Parathyroid adenoma (tissue), 2 donors: Measurements from ENCODE around the gene ITSN2.

Source experiments
- H2AFZ ChIP-seq: fragments of 300-600 bp; sonication (generic); one replicate; pipeline ENCODE4 v1.7.0; 2017; ENCODE audit warnings: antibody characterized with exemption, mild to moderate bottlenecking
- H3K27ac ChIP-seq: fragments of 300-600 bp; sonication (generic); one replicate; pipeline ENCODE4 v1.7.0; 2017
- H3K27me3 ChIP-seq: fragments of 300-600 bp; sonication (generic); one replicate; pipeline ENCODE4 v1.7.0; 2017; ENCODE audit warnings: low read length; ENCODE audit not compliant: control insufficient read depth, insufficient read depth
- H3K36me3 ChIP-seq: fragments of 300-600 bp; sonication (generic); one replicate; pipeline ENCODE4 v1.7.0; 2017; ENCODE audit warnings: low read length; ENCODE audit not compliant: control insufficient read depth, insufficient read depth
- H3K4me1 ChIP-seq: fragments of 300-600 bp; sonication (generic); one replicate; pipeline ENCODE4 v1.7.0; 2017; ENCODE audit warnings: control low read depth
- H3K4me2 ChIP-seq: fragments of 300-600 bp; sonication (generic); one replicate; pipeline ENCODE4 v1.7.0; 2017; ENCODE audit warnings: low read length
- H3K4me3 ChIP-seq: fragments of 300-600 bp; sonication (generic); one replicate; pipeline ENCODE4 v1.7.0; 2017; ENCODE audit warnings: low read depth, low read length
- H3K79me2 ChIP-seq: fragments of 300-600 bp; sonication (generic); one replicate; pipeline ENCODE4 v1.7.0; 2017; ENCODE audit warnings: control low read depth
- H3K9ac ChIP-seq: fragments of 300-600 bp; sonication (generic); one replicate; pipeline ENCODE4 v1.7.0; 2017; ENCODE audit warnings: mild to moderate bottlenecking
- H3K9me3 ChIP-seq: fragments of 300-600 bp; sonication (generic); one replicate; pipeline ENCODE4 v1.7.0; 2017; ENCODE audit warnings: low read length; ENCODE audit not compliant: control insufficient read depth
- CTCF ChIP-seq: fragments of 300-600 bp; sonication (generic); IDR thresholded peaks from one replicate; pipeline ENCODE4 v1.7.0; 2017; ENCODE audit warnings: antibody characterized with exemption, mild to moderate bottlenecking
- donor health status: primary hyperparathyroidism.

Gene ITSN2

DNA sequence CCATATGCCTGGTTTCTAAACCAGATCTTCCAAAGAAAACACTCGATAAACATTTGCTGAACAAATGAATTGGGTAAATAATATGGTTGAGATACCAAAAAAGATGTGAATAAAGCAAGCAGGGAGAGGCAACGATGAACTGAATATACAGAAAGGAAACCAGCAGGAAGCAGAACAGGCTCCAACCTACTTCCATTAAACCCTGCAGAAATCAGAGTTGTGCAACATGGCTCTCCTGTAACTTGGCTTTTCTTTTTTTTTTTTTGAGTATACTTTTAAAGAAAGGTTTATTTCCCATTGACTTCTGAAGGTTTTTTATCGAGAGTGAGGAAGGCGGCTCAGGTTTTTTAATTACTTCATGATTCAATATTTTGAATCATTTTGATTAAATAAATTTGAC lies 23.5 kb downstream of the ITSN2 start:
- H3K27me3 ChIP-seq = no peaks in the 10 kb centered on the region
- no peaks in the 10 kb centered on the region for H3K4me1 ChIP-seq
- no peak overlapping the region for H2AFZ ChIP-seq
- no peak overlapping the region for H3K27ac ChIP-seq
- H3K4me2 ChIP-seq = no peak overlapping the region
- TF ChIP-seq CTCF = no peak
- H3K4me3 ChIP-seq = no peak overlapping the region
- no peak overlapping the region for H3K9ac ChIP-seq
- H3K9me3 ChIP-seq = no peaks in the 10 kb centered on the region
- H3K79me2 ChIP-seq = peaks cover 32% of the 10 kb centered on the region
- no peaks in the 10 kb centered on the region for H3K36me3 ChIP-seq

DNA sequence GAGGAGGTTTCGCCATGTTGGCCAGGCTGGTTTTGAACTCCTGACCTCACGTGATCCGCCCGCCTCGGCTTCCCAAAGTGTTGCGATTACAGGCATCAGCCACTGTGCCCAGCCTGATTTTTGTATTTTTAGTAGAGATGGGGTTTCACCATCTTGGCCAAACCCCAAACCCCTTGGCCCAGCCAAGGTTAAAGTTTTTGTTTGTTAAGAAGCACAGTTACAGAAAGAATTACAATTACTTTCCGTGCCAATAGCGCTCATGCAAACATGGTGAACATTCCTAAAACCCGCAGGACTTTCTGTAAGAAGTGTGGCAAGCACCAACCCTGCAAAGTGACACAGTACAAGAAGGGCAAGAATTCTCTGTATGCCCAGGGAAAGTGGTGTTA lies 26.1 kb downstream of the ITSN2 start:
- Histone ChIP-seq H3K27me3 (no peaks in the 10 kb centered on the region), H3K27ac (no peak overlapping the region), H3K4me1 (no peaks in the 10 kb centered on the region), H3K9ac (no peak overlapping the region), H3K36me3 (no peaks in the 10 kb centered on the region), H3K9me3 (no peaks in the 10 kb centered on the region), H2AFZ (no peak overlapping the region), H3K4me3 (no peak overlapping the region), H3K79me2 (peaks cover 34% of the 10 kb centered on the region), H3K4me2 (no peak overlapping the region)
- TF ChIP-seq CTCF = no peak

GRCh38 chr2:24332791-24333540 lies 27.4 kb downstream of the ITSN2 start:
- no peak overlapping the region for H3K4me3 ChIP-seq
- no peaks in the 10 kb centered on the region for H3K27me3 ChIP-seq
- H3K4me1 ChIP-seq = peaks cover 2% of the 10 kb centered on the region
- H3K27ac ChIP-seq = no peak overlapping the region
- H3K9ac ChIP-seq = no peak overlapping the region
- no peak overlapping the region for H3K4me2 ChIP-seq
- peaks cover 28% of the 10 kb centered on the region for H3K79me2 ChIP-seq
- no peaks in the 10 kb centered on the region for H3K36me3 ChIP-seq
- no peak overlapping the region for H2AFZ ChIP-seq
- no peak for TF ChIP-seq CTCF
- H3K9me3 ChIP-seq = no peaks in the 10 kb centered on the region

GRCh38 chr2:24330161-24330560 lies 30.2 kb downstream of the ITSN2 start:
- no peak overlapping the region for H2AFZ ChIP-seq
- no peak overlapping the region for H3K4me3 ChIP-seq
- no peak overlapping the region for H3K4me2 ChIP-seq
- peaks cover 2% of the 10 kb centered on the region for H3K4me1 ChIP-seq
- TF ChIP-seq CTCF = no peak
- H3K79me2 ChIP-seq = peaks cover 16% of the 10 kb centered on the region
- no peaks in the 10 kb centered on the region for H3K27me3 ChIP-seq
- no peak overlapping the region for H3K9ac ChIP-seq
- H3K9me3 ChIP-seq = no peaks in the 10 kb centered on the region
- no peaks in the 10 kb centered on the region for H3K36me3 ChIP-seq
- no peak overlapping the region for H3K27ac ChIP-seq

GRCh38 chr2:24329700-24330099 lies 30.6 kb downstream of the ITSN2 start:
- H3K27ac ChIP-seq = no peak overlapping the region
- no peak overlapping the region for H3K4me3 ChIP-seq
- no peak overlapping the region for H2AFZ ChIP-seq
- peaks cover 2% of the 10 kb centered on the region for H3K4me1 ChIP-seq
- H3K27me3 ChIP-seq = no peaks in the 10 kb centered on the region
- H3K9ac ChIP-seq = no peak overlapping the region
- no peak for TF ChIP-seq CTCF
- no peaks in the 10 kb centered on the region for H3K36me3 ChIP-seq
- peaks cover 16% of the 10 kb centered on the region for H3K79me2 ChIP-seq
- no peaks in the 10 kb centered on the region for H3K9me3 ChIP-seq
- H3K4me2 ChIP-seq = no peak overlapping the region
